ENCODE measurements around the gene PLA2G6. TPM values are rescaled to one million over a fixed set of nuclear protein-coding genes. Genes with fewer than 3 reads are reported as not detected.

PLA2G6 gene, protein sequence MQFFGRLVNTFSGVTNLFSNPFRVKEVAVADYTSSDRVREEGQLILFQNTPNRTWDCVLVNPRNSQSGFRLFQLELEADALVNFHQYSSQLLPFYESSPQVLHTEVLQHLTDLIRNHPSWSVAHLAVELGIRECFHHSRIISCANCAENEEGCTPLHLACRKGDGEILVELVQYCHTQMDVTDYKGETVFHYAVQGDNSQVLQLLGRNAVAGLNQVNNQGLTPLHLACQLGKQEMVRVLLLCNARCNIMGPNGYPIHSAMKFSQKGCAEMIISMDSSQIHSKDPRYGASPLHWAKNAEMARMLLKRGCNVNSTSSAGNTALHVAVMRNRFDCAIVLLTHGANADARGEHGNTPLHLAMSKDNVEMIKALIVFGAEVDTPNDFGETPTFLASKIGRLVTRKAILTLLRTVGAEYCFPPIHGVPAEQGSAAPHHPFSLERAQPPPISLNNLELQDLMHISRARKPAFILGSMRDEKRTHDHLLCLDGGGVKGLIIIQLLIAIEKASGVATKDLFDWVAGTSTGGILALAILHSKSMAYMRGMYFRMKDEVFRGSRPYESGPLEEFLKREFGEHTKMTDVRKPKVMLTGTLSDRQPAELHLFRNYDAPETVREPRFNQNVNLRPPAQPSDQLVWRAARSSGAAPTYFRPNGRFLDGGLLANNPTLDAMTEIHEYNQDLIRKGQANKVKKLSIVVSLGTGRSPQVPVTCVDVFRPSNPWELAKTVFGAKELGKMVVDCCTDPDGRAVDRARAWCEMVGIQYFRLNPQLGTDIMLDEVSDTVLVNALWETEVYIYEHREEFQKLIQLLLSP
- 32.8 and 36.0 TPM in 2 replicates for total RNA-seq

DNA sequence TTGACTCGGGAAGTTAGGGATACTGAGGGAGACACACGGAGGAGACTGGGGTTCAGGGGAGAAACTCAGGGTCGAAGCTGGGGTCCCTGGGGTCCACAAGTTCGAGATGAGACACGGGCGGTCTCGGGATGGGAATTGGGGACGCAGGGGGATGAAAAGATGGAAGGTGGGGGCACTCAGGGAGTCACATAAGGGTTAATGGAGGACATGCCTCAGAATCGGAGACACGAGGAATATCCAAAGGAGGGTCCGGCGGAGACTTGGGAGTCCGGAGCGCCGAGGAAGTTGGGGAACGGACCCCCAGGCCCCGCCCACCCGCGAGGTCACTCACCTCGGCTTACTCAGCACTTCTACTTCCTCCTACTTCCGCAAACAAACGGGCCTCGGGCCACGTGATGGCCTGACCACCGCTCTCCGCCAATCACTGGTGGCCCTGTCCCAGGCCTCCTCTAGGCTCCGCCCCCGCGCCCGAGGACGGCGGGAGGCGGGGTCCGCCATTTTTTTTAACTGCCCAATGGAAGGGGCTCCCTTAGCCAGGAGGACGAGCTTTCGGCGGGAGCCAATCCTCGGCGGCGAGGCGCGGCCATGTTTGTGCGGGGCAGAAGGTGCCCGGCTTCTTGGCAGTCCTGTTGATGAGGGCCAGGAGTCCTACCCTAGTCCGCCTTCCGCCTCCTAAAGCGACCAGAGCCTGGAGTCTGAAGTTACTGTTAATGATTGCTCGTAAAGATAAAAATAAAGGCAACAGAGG lies at the start of gene PLA2G6:
Gene PLA2G6, minus strand, starts transcription at position 378 of the 748 bp plus-strand sequence. CDS start 12,404 bp downstream, outside the sequence.
- Mint-ChIP-seq H3K4me1 (ENCODE audit: low read depth) (peaks cover 32% of the 10 kb centered on the region), H3K4me3 (ENCODE audit: low read depth) (peak within 1 kb of the TSS; percentile 96), H3K27me3 (ENCODE audit: low read depth) (peaks cover 5% of the 10 kb centered on the region), H3K36me3 (ENCODE audit: low read depth) (peaks cover 3% of the 10 kb centered on the region), H3K27ac (peak within 1 kb of the TSS; percentile 97), H3K9me3 (no peaks in the 10 kb centered on the region)
- intact Hi-C loops (cut with micrococcal nuclease): loop anchor here (1.0 to 5.0 kb wide), 2 partner anchors 20 to 136 kb away; partner anchors contain the start of genes CSNK1E and MAFF
- peak; percentile 99 for DNase-seq (ENCODE audit: low spot score)

DNA sequence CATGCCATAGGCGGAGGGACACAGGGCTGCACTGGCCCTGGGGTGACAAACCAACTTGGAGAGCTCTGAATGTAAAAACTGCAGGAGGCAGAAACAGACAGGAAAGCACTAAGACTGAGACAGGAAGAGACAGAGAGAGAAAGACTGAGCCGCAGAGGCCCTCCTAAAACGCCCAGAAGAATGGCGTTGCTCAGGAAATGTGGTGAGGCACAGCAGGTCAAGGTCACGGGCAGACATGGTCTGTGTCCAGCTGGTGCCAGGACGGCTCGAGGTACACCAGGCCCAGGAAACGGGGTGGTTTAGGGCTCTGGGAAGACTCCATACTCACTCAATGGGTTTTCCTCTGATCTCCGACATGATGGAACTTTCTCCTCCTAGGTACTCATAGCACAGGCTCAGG lies 49.3 kb upstream of the PLA2G6 start:
- peaks cover 11% of the 10 kb centered on the region for H3K36me3 Mint-ChIP-seq (ENCODE audit: low read depth)
- H3K27ac Mint-ChIP-seq: no peak overlapping the region

DNA sequence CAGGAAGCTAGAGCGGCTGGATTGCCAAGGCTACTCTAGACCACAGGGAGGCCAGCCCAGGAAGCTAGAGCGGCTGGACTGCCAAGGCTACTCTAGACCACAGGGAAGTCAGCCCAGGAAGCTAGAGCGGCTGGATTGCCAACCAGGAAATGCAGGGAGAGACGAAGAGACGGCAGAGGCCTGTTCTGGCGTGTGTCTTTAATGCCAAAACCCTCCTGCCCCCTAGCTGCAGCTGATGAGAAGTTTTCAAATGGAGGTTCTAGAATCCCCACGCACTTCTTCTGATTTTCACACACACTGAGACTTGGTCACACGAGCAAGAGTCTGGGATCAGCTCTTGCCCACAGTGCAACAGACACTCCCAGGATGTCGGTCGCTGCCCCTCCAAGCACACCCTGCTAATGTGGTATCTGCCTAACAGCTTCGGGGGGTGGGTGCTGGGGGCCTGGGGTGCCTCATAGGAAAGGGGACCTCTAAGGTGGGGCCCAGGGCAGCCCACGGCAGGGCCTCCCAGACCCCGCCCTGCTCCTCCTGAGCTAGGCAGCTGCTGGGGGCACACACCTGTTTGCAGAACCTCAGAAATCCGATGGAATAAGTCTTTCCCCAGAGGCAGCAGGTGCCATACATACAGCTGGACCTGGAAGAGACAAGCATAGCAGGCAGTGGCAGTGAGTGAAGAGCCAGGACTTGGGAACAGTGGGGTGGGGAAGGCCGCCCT lies 48.6 kb upstream of the PLA2G6 start:
- Mint-ChIP-seq H3K9me3 (no peaks in the 10 kb centered on the region), H3K4me1 (ENCODE audit: low read depth) (no peaks in the 10 kb centered on the region), H3K27ac (no peak overlapping the region), H3K36me3 (ENCODE audit: low read depth) (peaks cover 11% of the 10 kb centered on the region), H3K4me3 (ENCODE audit: low read depth) (no peak overlapping the region), H3K27me3 (ENCODE audit: low read depth) (no peaks in the 10 kb centered on the region)
- intact Hi-C loops (cut with micrococcal nuclease): no loop called here
- no peak for DNase-seq (ENCODE audit: low spot score)

More for the DNA sequence above, 49.3 kb upstream of the PLA2G6 start:
- no peaks in the 10 kb centered on the region for H3K9me3 Mint-ChIP-seq
- no peak overlapping the region for H3K4me3 Mint-ChIP-seq (ENCODE audit: low read depth)
- no peak for DNase-seq (ENCODE audit: low spot score)
- no peaks in the 10 kb centered on the region for H3K27me3 Mint-ChIP-seq (ENCODE audit: low read depth)
- H3K4me1 Mint-ChIP-seq (ENCODE audit: low read depth): no peaks in the 10 kb centered on the region
- intact Hi-C loops (cut with micrococcal nuclease): no loop called here

DNA sequence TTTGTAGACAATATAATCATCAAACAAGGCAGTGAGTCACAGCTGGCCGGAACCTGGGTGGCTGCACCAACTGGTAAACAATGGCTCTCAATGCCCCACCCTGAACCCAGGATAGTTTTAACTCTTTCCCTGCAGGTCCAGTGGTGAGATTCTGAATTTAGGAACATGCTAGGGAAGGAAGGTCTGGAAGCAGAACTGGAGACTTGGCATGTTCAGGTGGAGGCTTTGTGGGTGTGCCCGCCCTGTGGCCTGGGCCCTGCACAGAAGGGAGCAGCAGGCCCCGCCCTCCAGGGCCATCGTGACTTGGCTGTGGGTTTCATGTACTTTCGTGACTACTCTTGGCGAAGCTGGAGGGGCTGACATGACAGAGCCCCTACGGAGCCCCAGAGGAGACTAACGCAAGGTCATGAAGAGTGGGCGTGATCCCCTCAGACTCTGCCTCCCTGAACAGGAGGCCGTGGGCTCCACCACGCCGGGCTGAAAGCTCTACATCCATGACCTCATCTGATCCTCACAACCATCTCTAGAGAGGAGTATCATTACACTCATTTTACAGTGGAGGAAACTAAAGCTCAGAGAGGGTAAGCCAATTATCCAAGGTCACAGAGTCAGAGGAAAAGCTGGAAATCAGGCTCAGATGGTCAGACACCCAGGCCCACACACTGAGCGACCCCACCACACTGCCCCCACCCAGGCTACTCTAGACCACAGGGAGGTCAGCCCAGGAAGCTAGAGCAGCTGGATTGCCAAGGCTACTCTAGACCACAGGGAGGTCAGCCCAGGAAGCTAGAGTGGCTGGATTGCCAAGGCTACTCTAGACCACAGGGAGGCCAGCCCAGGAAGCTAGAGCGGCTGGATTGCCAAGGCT lies 47.5 kb upstream of the PLA2G6 start:
- Mint-ChIP-seq H3K4me1 (ENCODE audit: low read depth) (no peaks in the 10 kb centered on the region), H3K4me3 (ENCODE audit: low read depth) (no peak overlapping the region), H3K36me3 (ENCODE audit: low read depth) (peaks cover 11% of the 10 kb centered on the region), H3K9me3 (no peaks in the 10 kb centered on the region), H3K27ac (no peak overlapping the region), H3K27me3 (ENCODE audit: low read depth) (no peaks in the 10 kb centered on the region)
- no peak for DNase-seq (ENCODE audit: low spot score)
- intact Hi-C loops (cut with micrococcal nuclease): no loop called here

DNA sequence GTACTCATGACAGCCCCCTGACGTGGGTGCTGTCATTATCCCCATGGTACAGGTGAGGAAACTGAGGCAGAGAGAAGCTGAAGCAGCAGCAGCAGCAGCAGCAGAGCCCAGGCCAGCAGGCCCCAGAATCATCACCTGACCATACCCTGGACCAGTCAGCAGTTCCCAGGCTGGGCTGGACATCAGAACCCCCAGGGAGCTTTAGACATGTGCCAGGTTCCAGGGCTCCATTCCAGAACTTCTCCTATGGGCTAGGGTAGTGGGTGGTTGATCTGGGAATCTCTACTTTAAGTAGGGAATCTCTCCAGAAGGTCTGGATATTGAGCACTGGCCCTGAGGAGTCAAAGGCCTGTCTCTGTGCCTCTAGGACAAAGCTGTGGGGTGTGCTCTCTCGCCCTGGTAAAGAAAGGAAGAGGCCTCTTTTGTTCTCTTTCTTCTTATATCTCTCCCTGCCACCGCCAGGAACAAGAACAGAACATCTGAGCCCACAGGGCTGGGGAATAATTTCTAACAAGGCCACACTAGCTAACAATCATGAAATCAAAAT lies 46.8 kb upstream of the PLA2G6 start:
- no peaks in the 10 kb centered on the region for H3K4me1 Mint-ChIP-seq (ENCODE audit: low read depth)
- H3K27me3 Mint-ChIP-seq (ENCODE audit: low read depth): no peaks in the 10 kb centered on the region
- H3K9me3 Mint-ChIP-seq: no peaks in the 10 kb centered on the region
- intact Hi-C loops (cut with micrococcal nuclease): no loop called here
- DNase-seq (ENCODE audit: low spot score): no peak
- H3K36me3 Mint-ChIP-seq (ENCODE audit: low read depth): peaks cover 11% of the 10 kb centered on the region
- H3K4me3 Mint-ChIP-seq (ENCODE audit: low read depth): no peak overlapping the region
- H3K27ac Mint-ChIP-seq: no peak overlapping the region

DNA sequence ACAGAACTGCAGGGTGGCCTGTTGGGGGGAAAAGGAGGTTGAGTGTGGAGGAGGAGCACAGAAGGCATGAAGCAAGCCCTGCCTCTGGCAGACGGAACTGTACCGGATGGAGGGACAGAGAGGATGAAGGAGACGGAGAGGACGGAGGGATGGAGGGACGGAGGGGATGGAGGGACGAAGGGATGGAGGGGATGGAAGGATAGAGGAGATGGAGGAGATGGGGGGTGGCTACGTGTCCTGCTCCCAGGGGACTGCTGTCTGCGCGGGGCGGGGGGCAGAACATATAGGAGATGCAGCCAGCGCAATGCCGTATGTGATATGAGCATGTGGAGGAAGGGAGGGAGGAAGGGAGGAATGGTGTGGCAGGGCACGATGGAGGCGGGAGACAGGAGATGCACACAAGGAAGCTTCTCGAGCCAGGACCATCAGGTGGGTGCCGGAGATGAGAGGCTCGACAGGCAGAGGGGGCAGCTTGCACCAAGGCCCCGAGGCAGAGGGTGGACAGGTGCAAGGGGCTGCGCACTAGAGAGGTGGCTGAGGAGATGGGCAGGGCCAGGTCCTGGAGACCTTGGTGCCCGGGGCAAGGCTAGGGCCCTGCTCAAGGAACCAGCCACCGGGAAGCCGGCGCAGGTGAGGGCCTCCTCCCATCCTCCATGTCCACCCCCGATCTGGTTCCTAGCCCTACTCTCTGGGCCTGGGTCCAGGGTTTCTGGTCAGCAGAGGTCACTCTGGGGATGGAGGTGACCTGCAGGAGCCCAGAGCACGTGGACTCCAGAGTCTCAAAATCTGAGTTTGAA lies 45.4 kb upstream of the PLA2G6 start:
- intact Hi-C loops (cut with micrococcal nuclease): no loop called here
- DNase-seq (ENCODE audit: low spot score): no peak
- H3K36me3 Mint-ChIP-seq (ENCODE audit: low read depth): peaks cover 11% of the 10 kb centered on the region
- H3K4me1 Mint-ChIP-seq (ENCODE audit: low read depth): no peaks in the 10 kb centered on the region
- H3K27ac Mint-ChIP-seq: no peak overlapping the region
- H3K27me3 Mint-ChIP-seq (ENCODE audit: low read depth): no peaks in the 10 kb centered on the region
- H3K4me3 Mint-ChIP-seq (ENCODE audit: low read depth): no peak overlapping the region
- no peaks in the 10 kb centered on the region for H3K9me3 Mint-ChIP-seq

DNA sequence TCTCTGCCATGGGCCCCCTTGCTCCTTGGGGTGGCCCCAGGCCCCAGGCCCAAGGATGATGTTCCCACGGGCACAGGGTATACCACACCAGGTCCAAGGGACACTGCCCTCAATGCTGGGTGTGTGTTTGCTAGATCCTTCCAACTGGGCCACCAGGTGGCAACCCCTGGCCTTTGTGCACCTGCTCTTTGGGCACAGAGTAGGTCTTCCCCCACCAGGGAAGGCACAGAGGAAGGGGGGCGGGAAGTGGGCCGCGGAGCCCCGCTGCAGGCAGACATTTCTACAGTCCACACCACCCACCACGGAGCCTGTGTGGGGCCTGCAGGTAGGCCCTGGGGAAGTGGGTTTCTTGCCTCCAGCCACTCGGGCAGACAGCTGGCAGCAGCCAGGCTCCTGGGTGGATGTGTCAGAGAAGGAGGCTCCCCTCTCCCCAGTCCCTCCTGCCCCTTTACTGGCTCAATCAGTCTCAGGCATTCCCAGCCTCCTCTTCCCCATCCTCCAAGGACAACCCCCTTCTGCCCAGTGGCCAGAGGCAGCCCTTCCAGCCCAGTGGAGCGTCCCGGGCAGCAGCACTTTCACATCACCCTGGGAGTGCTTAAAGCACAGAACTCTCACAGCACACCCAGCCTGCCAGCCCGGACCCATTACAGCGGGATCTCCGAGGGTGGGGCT lies 41.8 kb upstream of the PLA2G6 start:
- H3K4me1 Mint-ChIP-seq (ENCODE audit: low read depth): peaks cover 7% of the 10 kb centered on the region
- intact Hi-C loops (cut with micrococcal nuclease): no loop called here
- H3K9me3 Mint-ChIP-seq: no peaks in the 10 kb centered on the region
- no peaks in the 10 kb centered on the region for H3K27me3 Mint-ChIP-seq (ENCODE audit: low read depth)
- H3K27ac Mint-ChIP-seq: no peak overlapping the region
- DNase-seq (ENCODE audit: low spot score): no peak
- H3K36me3 Mint-ChIP-seq (ENCODE audit: low read depth): no peaks in the 10 kb centered on the region
- no peak overlapping the region for H3K4me3 Mint-ChIP-seq (ENCODE audit: low read depth)

DNA sequence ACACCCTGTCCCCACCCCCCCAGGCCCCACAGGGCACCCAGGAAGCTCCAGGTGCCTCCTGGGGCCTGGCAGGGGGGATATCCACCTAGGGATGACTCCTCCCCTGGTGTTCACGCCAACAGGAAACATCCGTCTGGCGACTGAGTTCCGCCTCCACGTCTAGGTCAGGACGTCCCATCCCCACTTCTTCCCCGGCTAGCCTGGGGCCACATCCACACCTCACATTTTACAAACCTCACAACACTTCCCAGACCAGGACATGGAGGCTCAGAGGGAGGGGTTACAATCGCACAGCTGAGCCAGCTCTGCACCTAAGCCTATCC lies 41.1 kb upstream of the PLA2G6 start:
- intact Hi-C loops (cut with micrococcal nuclease): no loop called here
- H3K27ac Mint-ChIP-seq: no peak overlapping the region
- DNase-seq (ENCODE audit: low spot score): no peak

DNA sequence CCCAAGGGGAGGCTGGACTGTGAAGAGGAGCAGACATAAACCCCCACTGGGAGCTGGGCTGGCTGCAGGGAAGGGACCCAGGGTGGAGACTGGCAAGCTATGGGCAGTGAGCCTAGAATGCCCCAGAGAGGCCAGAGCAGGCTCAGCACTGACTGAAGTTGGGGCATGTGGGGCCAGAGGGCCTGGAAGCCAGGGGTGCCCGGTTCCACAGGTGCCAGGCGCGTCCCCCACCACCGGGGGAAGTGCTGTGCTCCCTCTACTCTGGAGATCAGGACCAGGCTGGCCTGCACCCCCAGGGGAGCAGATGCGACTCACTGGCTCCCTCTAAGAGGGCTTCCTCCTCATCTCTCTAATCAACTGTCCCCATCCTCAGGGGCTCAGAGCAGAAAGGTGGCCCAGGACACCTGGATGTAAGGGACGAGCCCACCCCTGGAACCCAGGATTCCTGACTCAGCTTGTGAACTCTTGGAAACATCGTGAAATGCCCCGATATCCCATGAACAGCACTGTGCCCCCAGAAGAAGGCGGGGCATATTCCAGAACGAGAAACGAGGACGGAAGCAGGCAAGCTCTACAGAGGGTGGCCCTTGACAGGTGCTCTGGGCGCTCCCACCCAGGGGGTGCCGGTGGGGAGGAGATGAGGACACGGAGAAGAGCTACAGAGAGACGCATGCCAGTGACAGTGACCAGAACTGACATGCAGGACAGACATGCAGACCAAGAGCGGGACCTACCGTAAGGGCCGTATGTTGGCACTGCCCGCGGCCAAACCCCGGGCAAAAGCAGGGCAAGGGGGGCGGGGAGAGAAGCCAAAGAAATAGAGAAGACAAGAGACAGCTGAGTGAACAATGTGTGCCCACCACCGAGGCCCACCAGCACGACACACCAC lies 40.5 kb upstream of the PLA2G6 start:
- Mint-ChIP-seq H3K27ac (no peak overlapping the region), H3K9me3 (no peaks in the 10 kb centered on the region), H3K4me1 (ENCODE audit: low read depth) (peaks cover 12% of the 10 kb centered on the region), H3K4me3 (ENCODE audit: low read depth) (no peak overlapping the region), H3K27me3 (ENCODE audit: low read depth) (no peaks in the 10 kb centered on the region), H3K36me3 (ENCODE audit: low read depth) (no peaks in the 10 kb centered on the region)
- no peak for DNase-seq (ENCODE audit: low spot score)
- intact Hi-C loops (cut with micrococcal nuclease): no loop called here

More for the DNA sequence above, 41.1 kb upstream of the PLA2G6 start:
- Mint-ChIP-seq H3K36me3 (ENCODE audit: low read depth) (no peaks in the 10 kb centered on the region), H3K4me1 (ENCODE audit: low read depth) (peaks cover 12% of the 10 kb centered on the region), H3K9me3 (no peaks in the 10 kb centered on the region), H3K27me3 (ENCODE audit: low read depth) (no peaks in the 10 kb centered on the region), H3K4me3 (ENCODE audit: low read depth) (no peak overlapping the region)

DNA sequence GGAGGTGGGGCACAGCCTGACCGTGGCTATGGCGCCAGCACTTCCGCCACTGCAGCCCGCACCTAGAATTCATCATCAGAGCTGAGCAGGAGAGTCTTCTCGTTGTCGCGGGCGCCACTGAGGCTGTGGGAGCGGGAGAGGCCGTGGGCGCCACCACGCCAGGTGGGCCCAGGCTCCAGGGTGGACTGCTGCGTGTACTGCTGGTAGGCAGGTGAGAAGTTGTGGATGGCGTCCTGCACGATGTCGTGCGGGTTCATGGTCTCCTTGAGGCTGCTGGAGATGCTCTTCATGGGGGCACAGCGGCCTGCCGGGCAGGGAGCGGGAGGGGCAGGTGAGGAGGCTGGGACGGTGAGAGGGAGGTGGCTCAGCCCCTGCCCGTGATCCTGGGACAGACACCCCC lies 39.8 kb upstream of the PLA2G6 start:
- DNase-seq (ENCODE audit: low spot score): no peak
- Mint-ChIP-seq H3K27me3 (ENCODE audit: low read depth) (no peaks in the 10 kb centered on the region), H3K36me3 (ENCODE audit: low read depth) (peaks cover 2% of the 10 kb centered on the region), H3K9me3 (no peaks in the 10 kb centered on the region), H3K4me3 (ENCODE audit: low read depth) (no peak overlapping the region), H3K4me1 (ENCODE audit: low read depth) (peaks cover 12% of the 10 kb centered on the region), H3K27ac (no peak overlapping the region)
- intact Hi-C loops (cut with micrococcal nuclease): no loop called here
